Measurements from ENCODE around the gene RFXANK. TPM values are rescaled to one million over a fixed set of nuclear protein-coding genes. Genes with fewer than 3 reads are reported as not detected.

The RFXANK gene
- total RNA-seq, 1 donor from 2014 or later, result 61.6 TPM

DNA sequence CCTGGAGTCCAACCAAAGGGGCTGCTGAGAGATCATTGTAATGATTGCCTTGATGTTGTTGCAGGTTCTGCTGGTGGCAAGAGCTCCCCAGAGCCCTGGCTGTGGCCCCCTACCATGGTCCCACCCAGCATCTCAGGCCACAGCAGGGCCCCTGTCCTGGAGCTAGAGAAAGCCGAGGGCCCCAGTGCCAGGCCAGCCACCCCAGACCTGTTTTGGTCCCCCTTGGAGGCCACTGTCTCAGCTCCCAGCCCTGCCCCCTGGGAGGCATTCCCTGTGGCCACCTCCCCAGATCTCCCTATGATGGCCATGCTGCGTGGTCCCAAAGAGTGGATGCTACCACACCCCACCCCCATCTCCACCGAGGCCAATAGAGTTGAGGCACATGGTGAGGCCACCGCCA lies 35.2 kb downstream of the RFXANK start:
- no peak for TF ChIP-seq POLR2AphosphoS5 (IDR thresholded peaks at IDR 0.05; ENCODE audit: insufficient read depth in 1 of 2, low read depth in 1 of 2)
- TF ChIP-seq POLR2A (IDR thresholded peaks at IDR 0.05), result no peak
- intact Hi-C loops (cut with DNase I), result no loop called here
- Histone ChIP-seq H3K27ac (no peak overlapping the region), H3K27me3 (no peaks in the 10 kb centered on the region), H3K4me3 (no peak overlapping the region), H3K36me3 (no peaks in the 10 kb centered on the region), H3K4me1 (peaks cover 11% of the 10 kb centered on the region), H3K9me3 (no peaks in the 10 kb centered on the region)
- DNase-seq (ENCODE audit: extremely low spot score in 2 of 2), result no peak

DNA sequence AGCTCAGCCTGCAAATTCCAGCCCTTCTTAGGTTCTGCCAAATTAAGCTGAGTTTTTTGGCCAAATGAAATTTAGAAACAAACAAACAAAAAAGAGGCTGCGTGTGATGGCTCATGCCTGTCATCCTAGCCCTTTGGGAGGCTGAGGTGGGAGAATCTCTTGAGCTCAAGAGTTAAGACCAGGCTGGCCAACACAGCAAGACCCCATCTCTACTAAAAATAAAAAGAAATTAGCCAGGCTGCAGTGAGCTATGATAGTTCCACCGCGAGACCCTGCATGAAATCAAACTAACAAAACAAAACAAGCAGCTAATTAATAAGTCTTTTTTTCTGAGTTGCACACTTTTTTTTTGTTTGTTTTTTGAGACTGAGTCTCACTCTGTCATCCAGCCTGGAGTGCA lies 37.6 kb downstream of the RFXANK start:
- intact Hi-C loops (cut with DNase I), result no loop called here
- H3K27me3 ChIP-seq, result no peaks in the 10 kb centered on the region
- H3K27ac ChIP-seq, result no peak overlapping the region
- H3K4me1 ChIP-seq, result peaks cover 9% of the 10 kb centered on the region
- peaks cover 11% of the 10 kb centered on the region for H3K9me3 ChIP-seq
- no peaks in the 10 kb centered on the region for H3K36me3 ChIP-seq
- no peak for TF ChIP-seq POLR2A (IDR thresholded peaks at IDR 0.05)
- TF ChIP-seq POLR2AphosphoS5 (IDR thresholded peaks at IDR 0.05; ENCODE audit: insufficient read depth in 1 of 2, low read depth in 1 of 2), result no peak
- TF ChIP-seq CTCF (IDR thresholded peaks at IDR 0.05), result no peak
- H3K4me3 ChIP-seq, result no peak overlapping the region
- no peak for DNase-seq (ENCODE audit: extremely low spot score in 2 of 2)

DNA sequence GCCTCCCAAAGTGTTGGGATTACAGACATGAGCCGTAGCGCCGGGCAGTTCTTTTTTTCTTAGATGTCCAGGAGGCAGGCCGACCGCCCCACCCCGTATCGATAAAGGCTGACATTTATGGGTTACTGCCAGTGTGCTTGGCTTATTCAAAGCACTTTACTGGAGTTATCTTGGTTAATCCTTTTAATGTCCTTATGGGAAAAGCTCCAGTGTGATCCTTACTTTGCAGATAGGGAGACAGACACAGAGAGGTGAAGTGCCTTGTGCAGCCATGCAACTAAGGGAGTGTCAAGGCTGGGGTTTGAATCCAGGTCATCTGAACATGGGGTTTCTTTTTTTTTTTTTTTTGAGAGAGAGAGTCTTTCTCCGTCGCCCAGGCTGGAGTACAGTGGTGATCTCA lies 38.9 kb downstream of the RFXANK start:
- Histone ChIP-seq H3K4me1 (no peaks in the 10 kb centered on the region), H3K27ac (no peak overlapping the region), H3K9me3 (peaks cover 12% of the 10 kb centered on the region), H3K27me3 (no peaks in the 10 kb centered on the region), H3K4me3 (no peak overlapping the region), H3K36me3 (no peaks in the 10 kb centered on the region)
- intact Hi-C loops (cut with DNase I), result no loop called here
- no peak for DNase-seq (ENCODE audit: extremely low spot score in 2 of 2)
- no peak for TF ChIP-seq POLR2A (IDR thresholded peaks at IDR 0.05)

DNA sequence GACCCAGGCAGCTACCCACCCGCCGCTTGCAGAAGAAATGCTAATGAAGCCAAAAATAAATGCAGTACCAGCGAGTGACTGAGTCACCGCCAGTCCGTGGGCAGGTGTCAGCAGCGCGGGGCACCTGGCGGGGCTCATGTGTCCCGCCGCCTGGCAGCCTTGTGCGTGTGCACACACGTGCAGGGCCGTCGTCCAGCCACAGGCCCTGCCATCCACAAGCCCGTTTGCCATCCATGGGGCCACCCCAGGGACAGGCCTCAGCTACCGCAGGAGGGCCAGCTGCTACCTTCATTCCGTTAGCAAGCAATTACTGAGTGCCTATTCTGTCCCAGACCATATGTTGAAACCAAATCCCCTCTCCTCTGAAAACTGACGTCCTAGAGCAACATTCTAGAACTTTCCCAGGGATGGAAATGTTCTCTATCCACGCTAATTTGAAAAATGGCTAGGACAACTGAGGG lies 40.2 kb downstream of the RFXANK start:
- no peaks in the 10 kb centered on the region for H3K4me1 ChIP-seq
- DNase-seq (ENCODE audit: extremely low spot score in 2 of 2), result no peak
- H3K27me3 ChIP-seq, result no peaks in the 10 kb centered on the region
- H3K4me3 ChIP-seq, result no peak overlapping the region
- no peak overlapping the region for H3K27ac ChIP-seq
- no peaks in the 10 kb centered on the region for H3K36me3 ChIP-seq
- H3K9me3 ChIP-seq, result peaks cover 12% of the 10 kb centered on the region
- TF ChIP-seq POLR2A (IDR thresholded peaks at IDR 0.05), result no peak
- no peak for TF ChIP-seq POLR2AphosphoS5 (IDR thresholded peaks at IDR 0.05; ENCODE audit: insufficient read depth in 1 of 2, low read depth in 1 of 2)
- TF ChIP-seq CTCF (IDR thresholded peaks at IDR 0.05), result no peak
- intact Hi-C loops (cut with DNase I), result no loop called here

GRCh38 chr19:19234220-19234816 lies 42.3 kb downstream of the RFXANK start:
- H3K27me3 ChIP-seq, result no peaks in the 10 kb centered on the region
- no peak for DNase-seq (ENCODE audit: extremely low spot score in 2 of 2)
- intact Hi-C loops (cut with DNase I), result no loop called here
- TF ChIP-seq POLR2AphosphoS5 (IDR thresholded peaks at IDR 0.05; ENCODE audit: insufficient read depth in 1 of 2, low read depth in 1 of 2), result no peak
- TF ChIP-seq POLR2A (IDR thresholded peaks at IDR 0.05), result no peak
- no peak overlapping the region for H3K4me3 ChIP-seq
- H3K36me3 ChIP-seq, result no peaks in the 10 kb centered on the region
- H3K27ac ChIP-seq, result no peak overlapping the region
- no peaks in the 10 kb centered on the region for H3K4me1 ChIP-seq
- peaks cover 12% of the 10 kb centered on the region for H3K9me3 ChIP-seq

GRCh38 chr19:19236173-19236572 lies 44.1 kb downstream of the RFXANK start:
- Histone ChIP-seq H3K36me3 (no peaks in the 10 kb centered on the region), H3K4me3 (no peak overlapping the region), H3K27me3 (no peaks in the 10 kb centered on the region), H3K4me1 (no peaks in the 10 kb centered on the region), H3K27ac (no peak overlapping the region), H3K9me3 (peaks cover 12% of the 10 kb centered on the region)
- intact Hi-C loops (cut with DNase I), result no loop called here
- DNase-seq (ENCODE audit: extremely low spot score in 2 of 2), result no peak
- TF ChIP-seq POLR2AphosphoS5 (IDR thresholded peaks at IDR 0.05; ENCODE audit: insufficient read depth in 1 of 2, low read depth in 1 of 2) (no peak), POLR2A (IDR thresholded peaks at IDR 0.05) (no peak), CTCF (IDR thresholded peaks at IDR 0.05) (no peak)

All from vagina (tissue), 2 donors.